Stomach (tissue), 9 donors: ENCODE data around the gene MSMO1. TPM values are rescaled to one million over a fixed set of nuclear protein-coding genes. Genes with fewer than 3 reads are reported as not detected.

Source experiments
- DNase-seq, 2 donors: peaks; one replicate each; pipeline versions ENCODE4 v3.0.0 to v3.0.0-alpha.2; 2013 to 2019
- H3K27ac ChIP-seq, 5 donors: fragments of 200-600 bp in 4 of 5; sonication (generic) in 4 of 5; one replicate each; pipeline ENCODE4 v1.5.1; 2013 to 2019; ENCODE audit warnings: mild to moderate bottlenecking in 1 of 5, moderate library complexity in 1 of 5
- H3K27me3 ChIP-seq, 3 donors: fragments of 200-600 bp; sonication (generic); one replicate each; pipeline ENCODE4 v1.5.1; 2017 to 2019; ENCODE audit warnings: mixed run types in 1 of 3
- H3K36me3 ChIP-seq, 4 donors: fragments of 200-600 bp; sonication (generic); 1 replicate in 3 of 4; 2 replicates in 1 of 4; pipeline ENCODE4 v1.5.1; 2016 to 2019
- H3K4me1 ChIP-seq, 4 donors: fragments of 200-600 bp; sonication (generic); one replicate each; pipeline ENCODE4 v1.5.1; 2016 to 2019
- H3K4me3 ChIP-seq, 4 donors: fragments of 200-600 bp; sonication (generic) in 3 of 4; one replicate each; pipeline ENCODE4 v1.5.1; 2016 to 2019; ENCODE audit warnings: mild to moderate bottlenecking in 1 of 4
- H3K9me3 ChIP-seq, 4 donors: fragments of 200-600 bp; sonication (generic); one replicate each; pipeline ENCODE4 v1.5.1; 2016 to 2019
- CTCF ChIP-seq, 7 experiments: fragments of 450-650 bp in 4 of 7; fragments of 200-600 bp in 3 of 7; sonication (generic) in 3 of 7; IDR thresholded peaks; one replicate each; pipeline ENCODE4 v1.5.1; 2016 to 2019; ENCODE audit warnings: antibody characterized with exemption in 7 of 7, control low read depth in 2 of 7, mild to moderate bottlenecking in 1 of 7
- EP300 ChIP-seq: sonication (generic); formaldehyde crosslinking; IDR thresholded peaks from one replicate; pipeline ENCODE4 v1.6.1; 2017; ENCODE audit warnings: antibody characterized with exemption
- POLR2A ChIP-seq, 4 donors: fragments of 450-650 bp; IDR thresholded peaks; one replicate each; pipeline ENCODE4 v1.6.1; 2016; ENCODE audit warnings: antibody characterized with exemption in 4 of 4, control low read depth in 2 of 4, mild to moderate bottlenecking in 1 of 4, moderate library complexity in 1 of 4
- POLR2AphosphoS5 ChIP-seq, 3 donors: sonication (generic); formaldehyde crosslinking; IDR thresholded peaks; one replicate each; pipeline ENCODE4 v1.6.1; 2016; ENCODE audit warnings: antibody characterized with exemption in 3 of 3
- WGBS, 5 donors: extraction: QIAGEN DNeasy Blood & Tissue Kit in 3 of 5; methylation state at CpG; one replicate each; pipeline versions ENCODE4 v1.1.5 to v1.1.7; 2013 to 2018; 5-methylcytosine and 5-hydroxymethylcytosine counted together
- intact Hi-C: fragments of 100-400 bp; cut with DNase I; formaldehyde crosslinking; loops from one replicate; pipeline ENCODE4 v1.15.1; 2023; ENCODE audit warnings: low total_unique reads
- polyA plus RNA-seq, 3 donors: library from polyadenylated mRNA; stranded (reverse); fragments of 200-250 nt; gene quantifications; one replicate each; pipeline ENCODE4 v1.2.3, GENCODE V29; 2013
- total RNA-seq, 5 donors: library from RNA; depleted of rRNA; stranded (reverse); fragments of >200 nt; gene quantifications; one replicate each; pipeline versions ENCODE4 v1.1.0 to v1.2.3, GENCODE V29; 2014 to 2016
- donor health status: healthy with polysubstance abuse.
- donor health status: Bipolar disorder and iron deficiency.
- donor health status: healthy.

MSMO1 gene
- total and polyA plus RNA-seq, 8 donors, result 6.7 to 62.6 (median 25.4) TPM

- TF ChIP-seq POLR2AphosphoS5 (IDR thresholded peaks at IDR 0.05) (no peak), EP300 (no peak), POLR2A (IDR thresholded peaks at IDR 0.05) (no peak), CTCF (IDR thresholded peaks at IDR 0.05) (no peak)
- H3K4me1 ChIP-seq, result peaks cover 5 to 25% (median 17%) of the 10 kb centered on the region in 4 donors
- 82 to 100% (median 90%) methylated on average over 1 of the region's 1 CpG for WGBS, 5 donors
- no peaks in the 10 kb centered on the region for H3K36me3 ChIP-seq
- peak overlapping the region in 1 of 5 donors; percentile 52 for H3K27ac ChIP-seq
- intact Hi-C loops, result no loop called here
- no peak for DNase-seq
- no peaks in the 10 kb centered on the region for H3K9me3 ChIP-seq
- H3K27me3 ChIP-seq, result peaks cover 0 to 24% (median 13%) of the 10 kb centered on the region in 3 donors
- H3K4me3 ChIP-seq, result no peak overlapping the region
Measured at GRCh38 chr4:165382640-165383039, 55.2 kb downstream of the MSMO1 start.

GRCh38 chr4:165383591-165384073, 56.2 kb downstream of the MSMO1 start:
- WGBS, 5 donors, result 50 to 68% (median 60%) methylated on average over 4 of the region's 4 CpGs
- H3K4me1 ChIP-seq, result peaks cover 5 to 18% (median 11%) of the 10 kb centered on the region in 4 donors
- TF ChIP-seq CTCF (IDR thresholded peaks at IDR 0.05) (no peak), POLR2AphosphoS5 (IDR thresholded peaks at IDR 0.05) (no peak), POLR2A (IDR thresholded peaks at IDR 0.05) (no peak), EP300 (no peak)
- H3K36me3 ChIP-seq, result no peaks in the 10 kb centered on the region
- no peak overlapping the region for H3K4me3 ChIP-seq
- H3K27me3 ChIP-seq, result peaks cover 0 to 14% (median 13%) of the 10 kb centered on the region in 3 donors
- H3K9me3 ChIP-seq, result no peaks in the 10 kb centered on the region
- DNase-seq, result peak in 1 of 2 donors; percentile 47
- H3K27ac ChIP-seq, result peak overlapping the region in 2 of 5 donors; percentile 52 to 59
- intact Hi-C loops, result no loop called here

GRCh38 chr4:165384186-165384585, 56.7 kb downstream of the MSMO1 start:
- intact Hi-C loops, result no loop called here
- WGBS, 5 donors, result 50 to 80% (median 71%) methylated on average over 3 of the region's 3 CpGs
- no peaks in the 10 kb centered on the region for H3K9me3 ChIP-seq
- H3K4me3 ChIP-seq, result no peak overlapping the region
- H3K27me3 ChIP-seq, result peaks cover 0 to 9% (median 7%) of the 10 kb centered on the region in 3 donors
- H3K27ac ChIP-seq, result peak overlapping the region in 2 of 5 donors; percentile 52 to 59
- TF ChIP-seq CTCF (IDR thresholded peaks at IDR 0.05) (no peak), POLR2A (IDR thresholded peaks at IDR 0.05) (no peak), EP300 (no peak), POLR2AphosphoS5 (IDR thresholded peaks at IDR 0.05) (no peak)
- no peak for DNase-seq
- H3K4me1 ChIP-seq, result peaks cover 3 to 13% (median 6%) of the 10 kb centered on the region in 4 donors
- H3K36me3 ChIP-seq, result no peaks in the 10 kb centered on the region

GRCh38 chr4:165384598-165384997, 57.1 kb downstream of the MSMO1 start:
- intact Hi-C loops, result no loop called here
- 76 to 100% (median 85%) methylated on average over 1 of the region's 1 CpG for WGBS, 5 donors
- Histone ChIP-seq H3K4me1 (peaks cover 0 to 10% (median 2%) of the 10 kb centered on the region in 4 donors), H3K36me3 (no peaks in the 10 kb centered on the region), H3K9me3 (no peaks in the 10 kb centered on the region), H3K27ac (peak overlapping the region in 2 of 5 donors; percentile 52 to 59), H3K27me3 (peaks cover 0 to 5% (median 3%) of the 10 kb centered on the region in 3 donors), H3K4me3 (no peak overlapping the region)
- TF ChIP-seq POLR2AphosphoS5 (IDR thresholded peaks at IDR 0.05) (no peak), POLR2A (IDR thresholded peaks at IDR 0.05) (no peak), CTCF (IDR thresholded peaks at IDR 0.05) (no peak), EP300 (no peak)
- peak in 1 of 2 donors; percentile 74 for DNase-seq
